Keratinocyte (primary cell): ENCODE measurements around the gene TSFM.

ENCODE experiments used
- EZH2 ChIP-seq: IDR thresholded peaks from one replicate; pipeline ENCODE4 v1.6.1; 2012; ENCODE audit warnings: inconsistent platforms, mild to moderate bottlenecking, low read length, moderate library complexity
- TF ChIP-seq, protein P1 (sequence below), 3 experiments: IDR thresholded peaks in 1 of 3; conservative IDR thresholded peaks in 1 of 3; optimal IDR thresholded peaks in 1 of 3; 2 replicates in 2 of 3; 3 replicates in 1 of 3; pipeline versions ENCODE3 to v1.5.1; 2011; ENCODE audit warnings: low read length in 3 of 3, mild to moderate bottlenecking in 3 of 3, moderate library complexity in 2 of 3, control low read depth in 1 of 3, inconsistent platforms in 1 of 3; ENCODE audit not compliant: insufficient read depth in 2 of 3; ENCODE audit errors: extremely low read depth in 1 of 3

DNA sequence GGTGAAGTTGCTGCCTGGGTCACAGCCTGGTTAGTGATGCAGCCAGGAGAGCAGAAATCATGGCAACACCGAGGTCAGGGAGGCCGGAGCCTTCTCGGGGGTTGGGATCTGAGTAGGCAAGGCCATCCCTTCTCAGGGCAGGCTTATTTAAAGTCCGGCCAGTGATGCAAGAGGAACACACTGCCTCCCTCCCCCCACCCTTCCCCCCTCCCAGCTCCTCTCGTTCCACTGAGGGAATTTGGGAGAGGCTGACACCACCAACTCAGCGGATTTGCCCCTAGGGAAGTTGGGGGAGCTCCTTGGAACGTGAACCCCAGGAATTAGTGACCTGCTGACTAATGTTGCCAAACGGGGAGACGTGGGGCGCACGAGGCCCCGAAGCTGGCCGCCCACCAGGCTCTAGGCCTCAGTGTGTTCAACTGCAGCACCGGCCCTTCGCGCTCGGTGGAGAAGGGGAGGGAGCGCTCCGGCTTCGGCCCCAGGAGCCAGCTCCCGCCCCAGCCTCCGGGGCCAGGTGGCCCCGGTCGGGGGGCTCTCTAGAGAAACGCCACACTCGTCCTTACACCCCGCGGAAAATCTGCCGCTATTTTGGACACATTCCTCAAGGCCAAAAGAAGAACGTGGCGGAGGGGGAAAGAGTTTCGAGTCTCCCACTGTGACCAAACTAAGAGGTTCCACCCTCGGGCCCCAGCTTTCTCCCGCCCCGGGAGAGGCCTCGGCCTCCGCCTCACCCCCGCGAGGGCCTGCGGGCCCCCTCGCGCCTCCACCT is 62.3 kb downstream of the TSFM start:
- TF ChIP-seq, protein P1, sequence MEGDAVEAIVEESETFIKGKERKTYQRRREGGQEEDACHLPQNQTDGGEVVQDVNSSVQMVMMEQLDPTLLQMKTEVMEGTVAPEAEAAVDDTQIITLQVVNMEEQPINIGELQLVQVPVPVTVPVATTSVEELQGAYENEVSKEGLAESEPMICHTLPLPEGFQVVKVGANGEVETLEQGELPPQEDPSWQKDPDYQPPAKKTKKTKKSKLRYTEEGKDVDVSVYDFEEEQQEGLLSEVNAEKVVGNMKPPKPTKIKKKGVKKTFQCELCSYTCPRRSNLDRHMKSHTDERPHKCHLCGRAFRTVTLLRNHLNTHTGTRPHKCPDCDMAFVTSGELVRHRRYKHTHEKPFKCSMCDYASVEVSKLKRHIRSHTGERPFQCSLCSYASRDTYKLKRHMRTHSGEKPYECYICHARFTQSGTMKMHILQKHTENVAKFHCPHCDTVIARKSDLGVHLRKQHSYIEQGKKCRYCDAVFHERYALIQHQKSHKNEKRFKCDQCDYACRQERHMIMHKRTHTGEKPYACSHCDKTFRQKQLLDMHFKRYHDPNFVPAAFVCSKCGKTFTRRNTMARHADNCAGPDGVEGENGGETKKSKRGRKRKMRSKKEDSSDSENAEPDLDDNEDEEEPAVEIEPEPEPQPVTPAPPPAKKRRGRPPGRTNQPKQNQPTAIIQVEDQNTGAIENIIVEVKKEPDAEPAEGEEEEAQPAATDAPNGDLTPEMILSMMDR (optimal IDR thresholded peaks at IDR 0.05 in 1 of 3, IDR thresholded peaks at IDR 0.05 in 1 of 3, conservative IDR thresholded peaks at IDR 0.05 in 1 of 3; ENCODE audit: extremely low read depth in 1 of 3, insufficient read depth in 2 of 3, low read length in 3 of 3) = no peak
- TF ChIP-seq EZH2 = no peak
